Measurements from ENCODE around the gene RTL9.
"Not testable (repeated sequence)": the region's sequence is repeated elsewhere in the genome, so short reads cannot be mapped to it uniquely, and the experiment has no call there.

Gene RTL9

GRCh38 chrX:110406250-110406649 lies 47.6 kb downstream of the RTL9 start:
- DNase-seq (ENCODE audit: low read depth), result not testable (repeated sequence)

GRCh38 chrX:110406822-110407221 lies 48.2 kb downstream of the RTL9 start:
- no peak for DNase-seq (ENCODE audit: low read depth)

- DNase-seq (ENCODE audit: low read depth), result peak; percentile 30
These were observed 49.4 kb downstream of the RTL9 start for GRCh38 chrX:110407910-110408545.

Measured in stimulated activated CD8-positive, alpha-beta memory T cell treated with anti-CD3 and anti-CD28 coated beads, Interleukin-12 subunit alpha, Interleukin-12 subunit beta, amount 100 ng/mL, for 1 hour (primary cell).